Neural crest cell (in vitro differentiated cells): Measurements from ENCODE around the gene TANC1. TPM values are rescaled to one million over a fixed set of nuclear protein-coding genes. Genes with fewer than 3 reads are reported as not detected.
A peak's percentile ranks its signal among the peaks of the same experiment; 100 is the strongest.

Experiments
- DNase-seq: peaks from one replicate; pipeline ENCODE4 v3.0.0; 2021; ENCODE audit warnings: low read depth, mixed read lengths, low spot score
- H3K27ac Mint-ChIP-seq: one replicate; pipeline ENCODE4 v1.8.0; 2021; ENCODE audit warnings: mild to moderate bottlenecking, mixed read lengths; ENCODE audit not compliant: unreplicated experiment
- H3K27me3 Mint-ChIP-seq: 2 replicates; pipeline ENCODE4 v1.8.0; 2021; ENCODE audit warnings: low read depth, mild to moderate bottlenecking, mixed read lengths
- H3K36me3 Mint-ChIP-seq: 2 replicates; pipeline ENCODE4 v1.8.0; 2021; ENCODE audit warnings: low read depth, mild to moderate bottlenecking, mixed read lengths
- H3K4me1 Mint-ChIP-seq: 2 replicates; pipeline ENCODE4 v1.8.0; 2021; ENCODE audit warnings: mixed read lengths
- H3K4me3 Mint-ChIP-seq: one replicate; pipeline ENCODE4 v1.8.0; 2021; ENCODE audit warnings: mild to moderate bottlenecking, mixed read lengths
- H3K9me3 Mint-ChIP-seq: 2 replicates; pipeline ENCODE4 v1.8.0; 2021; ENCODE audit warnings: mixed read lengths
- total RNA-seq: library from RNA; stranded (reverse); gene quantifications from 2 replicates; pipeline ENCODE4 v1.2.1, GENCODE V29; 2021
- TF ChIP-seq, protein P1 (sequence below): fragments of 200-600 bp; sonication (generic); conservative IDR thresholded peaks from 2 replicates; pipeline ENCODE4 v1.5.0; 2021; ENCODE audit warnings: antibody characterized with exemption, mild to moderate bottlenecking

The TANC1 gene
- total RNA-seq, 1 donor from 2014 or later = 13.2 TPM

DNA sequence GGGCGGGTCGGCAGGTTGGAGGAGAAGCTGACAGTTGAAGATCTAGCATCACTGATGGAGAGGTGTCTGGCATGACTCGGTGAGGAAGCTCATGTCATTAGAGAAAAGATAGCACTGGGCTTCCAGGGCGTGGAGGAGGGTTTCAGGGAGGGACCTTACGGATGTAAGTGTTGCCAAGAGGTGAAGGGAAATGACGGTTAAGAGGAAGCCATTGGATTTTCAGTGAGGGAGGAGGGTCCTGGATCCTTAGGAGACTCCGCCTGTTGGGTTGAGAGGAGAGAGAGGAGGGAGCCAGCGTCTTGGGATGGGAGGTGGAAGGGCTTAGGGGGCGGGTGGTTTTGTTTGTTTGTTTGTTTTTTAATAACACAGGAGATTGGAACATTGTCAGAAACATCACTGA lies 214.9 kb downstream of the TANC1 start:
- TF ChIP-seq, protein P1, sequence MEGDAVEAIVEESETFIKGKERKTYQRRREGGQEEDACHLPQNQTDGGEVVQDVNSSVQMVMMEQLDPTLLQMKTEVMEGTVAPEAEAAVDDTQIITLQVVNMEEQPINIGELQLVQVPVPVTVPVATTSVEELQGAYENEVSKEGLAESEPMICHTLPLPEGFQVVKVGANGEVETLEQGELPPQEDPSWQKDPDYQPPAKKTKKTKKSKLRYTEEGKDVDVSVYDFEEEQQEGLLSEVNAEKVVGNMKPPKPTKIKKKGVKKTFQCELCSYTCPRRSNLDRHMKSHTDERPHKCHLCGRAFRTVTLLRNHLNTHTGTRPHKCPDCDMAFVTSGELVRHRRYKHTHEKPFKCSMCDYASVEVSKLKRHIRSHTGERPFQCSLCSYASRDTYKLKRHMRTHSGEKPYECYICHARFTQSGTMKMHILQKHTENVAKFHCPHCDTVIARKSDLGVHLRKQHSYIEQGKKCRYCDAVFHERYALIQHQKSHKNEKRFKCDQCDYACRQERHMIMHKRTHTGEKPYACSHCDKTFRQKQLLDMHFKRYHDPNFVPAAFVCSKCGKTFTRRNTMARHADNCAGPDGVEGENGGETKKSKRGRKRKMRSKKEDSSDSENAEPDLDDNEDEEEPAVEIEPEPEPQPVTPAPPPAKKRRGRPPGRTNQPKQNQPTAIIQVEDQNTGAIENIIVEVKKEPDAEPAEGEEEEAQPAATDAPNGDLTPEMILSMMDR = no peak
- DNase-seq = no peak
- Mint-ChIP-seq H3K27me3 (no peaks in the 10 kb centered on the region), H3K9me3 (no peaks in the 10 kb centered on the region), H3K36me3 (peaks cover 7% of the 10 kb centered on the region), H3K27ac (no peak overlapping the region), H3K4me3 (no peak overlapping the region), H3K4me1 (peaks cover 7% of the 10 kb centered on the region)

DNA sequence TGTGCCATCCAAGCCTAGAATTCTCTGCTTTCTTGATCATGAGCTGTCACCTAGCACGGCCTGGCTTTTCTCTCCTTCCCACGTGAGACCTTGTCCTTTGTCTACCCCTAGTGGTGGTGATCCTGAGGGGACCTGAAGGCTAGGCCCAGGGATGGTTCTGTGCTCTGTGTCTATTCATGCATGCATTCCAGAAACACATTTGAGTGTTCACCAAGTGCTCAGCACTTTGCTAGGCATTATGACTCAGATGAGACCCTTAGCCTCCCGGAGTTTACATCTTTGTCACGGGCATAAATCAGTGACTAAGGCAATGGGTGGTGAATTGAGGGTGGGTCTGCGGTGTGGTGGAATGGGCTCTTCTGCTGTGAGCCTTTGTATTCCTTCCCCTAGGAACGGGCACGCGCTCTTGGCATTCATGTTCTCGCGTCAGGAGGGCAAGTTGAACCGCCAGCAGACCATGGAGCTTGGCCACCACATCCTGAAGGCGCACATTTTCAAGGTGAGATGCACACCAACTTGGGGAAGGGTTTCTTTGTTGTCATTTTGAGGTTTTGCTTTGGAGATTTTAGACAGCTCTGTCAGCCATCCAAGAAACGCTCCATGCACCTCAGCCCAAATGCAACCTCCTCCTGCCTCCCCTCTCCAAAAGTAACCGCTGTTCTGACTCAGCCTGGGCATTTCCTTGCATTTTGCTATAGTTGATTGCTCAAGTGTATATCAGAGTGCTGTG lies 217.1 kb downstream of the TANC1 start:
- Mint-ChIP-seq H3K36me3 (peaks cover 7% of the 10 kb centered on the region), H3K4me1 (no peaks in the 10 kb centered on the region), H3K4me3 (no peak overlapping the region), H3K9me3 (no peaks in the 10 kb centered on the region), H3K27me3 (no peaks in the 10 kb centered on the region), H3K27ac (no peak overlapping the region)
- DNase-seq = no peak
- TF ChIP-seq, protein P1 = peak; percentile 41

DNA sequence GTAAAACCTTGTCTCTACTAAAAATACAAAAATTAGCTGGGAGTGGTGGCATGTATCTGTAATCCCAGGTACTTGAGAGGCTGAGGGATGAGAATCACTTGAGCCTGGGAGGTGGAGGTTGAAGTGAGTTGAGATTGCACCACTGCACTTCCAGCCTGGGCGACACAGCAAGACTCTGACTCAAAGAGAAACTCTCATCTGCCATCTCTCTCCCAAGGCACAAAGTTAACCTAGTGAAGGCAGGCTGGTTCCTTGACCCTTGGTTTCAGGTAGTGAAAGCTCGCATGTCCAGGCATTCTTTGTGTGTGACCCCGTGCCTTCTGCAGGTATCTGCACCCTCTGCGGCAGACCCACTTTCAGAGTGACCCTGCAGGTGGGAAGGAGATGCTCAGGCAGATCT lies 218.0 kb downstream of the TANC1 start:
- Mint-ChIP-seq H3K27ac (no peak overlapping the region), H3K27me3 (no peaks in the 10 kb centered on the region), H3K36me3 (peaks cover 7% of the 10 kb centered on the region), H3K4me3 (no peak overlapping the region), H3K9me3 (no peaks in the 10 kb centered on the region), H3K4me1 (no peaks in the 10 kb centered on the region)
- DNase-seq = no peak
- TF ChIP-seq, protein P1 = no peak

DNA sequence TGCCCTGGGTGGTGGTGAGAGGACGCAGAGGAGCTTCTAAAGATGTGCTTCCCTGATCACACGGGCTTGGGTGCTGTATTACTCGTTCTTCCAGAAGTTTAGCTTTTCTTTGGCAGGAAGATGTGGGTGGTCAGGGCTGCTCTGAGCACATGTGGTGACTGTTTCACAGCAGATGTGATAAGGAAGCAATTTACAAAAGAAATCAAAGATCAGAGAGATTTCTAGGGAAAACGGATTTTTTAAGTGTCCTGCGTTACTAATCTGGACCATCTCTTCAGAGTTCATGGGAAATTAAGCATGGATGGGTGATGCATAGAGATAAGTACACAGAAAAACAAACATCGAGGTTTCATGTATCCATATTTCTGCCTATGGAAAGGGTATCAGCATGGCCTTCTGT lies 218.7 kb downstream of the TANC1 start:
- Mint-ChIP-seq H3K4me1 (no peaks in the 10 kb centered on the region), H3K36me3 (peaks cover 4% of the 10 kb centered on the region), H3K27ac (peak overlapping the region; percentile 36), H3K9me3 (no peaks in the 10 kb centered on the region), H3K27me3 (no peaks in the 10 kb centered on the region), H3K4me3 (no peak overlapping the region)
- TF ChIP-seq, protein P1 = no peak
- DNase-seq = no peak

DNA sequence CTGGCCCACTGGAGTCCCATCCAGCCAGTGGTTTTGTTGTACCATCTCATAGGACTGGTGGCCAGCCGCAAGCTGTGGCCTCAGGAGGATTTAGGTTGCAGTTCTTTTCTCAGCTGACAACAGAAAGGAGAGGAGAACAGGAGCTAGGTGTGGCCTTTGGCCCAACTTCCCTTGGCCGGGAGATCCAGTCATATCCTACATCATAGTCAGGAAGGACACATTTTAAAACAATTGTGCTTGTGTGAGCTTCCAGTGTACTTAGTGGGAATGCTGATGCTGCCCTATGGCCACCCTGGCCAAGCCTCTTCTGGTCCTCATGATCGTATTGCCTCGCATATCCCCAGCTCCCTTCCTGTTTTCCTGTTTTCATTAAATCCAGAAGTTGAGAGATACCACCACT lies 220.0 kb downstream of the TANC1 start:
- no peaks in the 10 kb centered on the region for H3K27me3 Mint-ChIP-seq

More for the DNA sequence above, 220.0 kb downstream of the TANC1 start:
- DNase-seq = no peak
- Mint-ChIP-seq H3K36me3 (peaks cover 4% of the 10 kb centered on the region), H3K4me1 (no peaks in the 10 kb centered on the region), H3K27ac (no peak overlapping the region), H3K9me3 (no peaks in the 10 kb centered on the region), H3K4me3 (no peak overlapping the region)
- TF ChIP-seq, protein P1 = no peak
